Ammon's horn (tissue), 1 donor: ENCODE measurements around the gene DESI2.
"Not testable (repeated sequence)": the region's sequence is repeated elsewhere in the genome, so short reads cannot be mapped to it uniquely, and the experiment has no call there.

Source experiments
- DNase-seq: peaks from one replicate; pipeline ENCODE4 v3.0.0-alpha.2; 2016; ENCODE audit warnings: low spot score

DESI2 gene

DNA sequence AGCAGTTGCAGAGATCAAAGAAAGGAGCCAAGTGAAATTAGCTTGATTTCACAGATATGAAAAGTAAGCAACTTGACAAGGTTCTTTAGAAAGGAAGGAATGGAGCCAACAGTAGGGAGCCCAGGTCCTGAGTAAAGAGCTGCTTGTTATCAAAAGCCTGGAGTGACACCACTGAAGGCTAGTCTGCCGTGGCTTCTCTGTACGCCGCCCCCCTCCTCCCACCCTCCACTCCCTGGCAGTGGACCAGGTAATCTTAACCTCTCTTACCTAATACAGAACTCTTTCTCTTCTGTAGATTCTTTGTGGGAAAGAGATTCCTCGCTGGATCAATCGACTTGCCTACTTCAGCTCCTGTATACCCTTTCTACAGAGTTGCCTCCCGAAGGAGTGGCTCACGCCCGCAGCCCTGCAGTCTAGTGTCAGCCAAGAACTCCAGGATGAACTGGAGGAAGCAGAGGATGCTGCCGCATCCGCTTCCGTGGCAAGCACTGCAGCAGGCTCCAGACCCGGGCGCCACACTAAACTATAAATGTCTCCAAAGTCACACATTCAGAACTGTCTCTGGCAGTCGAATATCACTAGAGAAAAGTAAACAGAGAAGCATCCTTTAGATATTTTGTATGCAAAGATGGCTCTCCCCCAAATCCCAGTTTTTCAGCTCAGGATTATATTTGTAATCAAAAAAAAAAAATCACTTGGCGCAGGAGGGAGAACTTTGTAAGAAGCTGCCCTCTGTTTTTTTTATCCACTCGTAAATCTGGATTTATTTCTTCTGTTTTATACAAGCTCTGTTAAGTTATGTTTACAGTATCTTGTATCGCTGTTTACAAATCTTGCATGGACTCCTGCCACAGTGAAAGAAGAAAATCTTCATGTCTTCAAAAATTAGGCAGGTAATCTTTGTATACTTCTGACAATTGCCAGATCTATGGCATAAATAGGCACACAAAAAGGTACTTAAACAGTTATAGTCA is 52.6 kb downstream of the DESI2 start:
- no peak for DNase-seq

DNA sequence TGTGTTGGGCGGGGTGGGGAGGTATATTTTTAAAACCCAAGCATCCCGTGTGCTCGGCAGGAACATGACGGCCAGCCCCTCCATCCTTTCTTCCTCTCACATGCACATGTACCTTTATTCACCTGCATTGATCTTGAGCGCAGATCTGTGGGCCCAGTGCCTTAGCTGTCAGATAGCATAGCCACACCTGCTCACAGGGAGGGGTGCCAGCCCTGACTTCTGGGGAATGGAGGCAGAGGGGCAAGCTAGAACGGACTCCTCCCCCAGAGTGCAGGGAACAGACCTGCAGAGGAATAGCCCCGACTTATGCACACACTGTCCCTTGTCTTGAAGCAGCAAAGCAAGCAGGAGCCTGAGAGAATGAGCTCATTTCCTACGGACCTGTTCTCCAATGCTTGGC is 56.1 kb downstream of the DESI2 start:
- DNase-seq: no peak

DNA sequence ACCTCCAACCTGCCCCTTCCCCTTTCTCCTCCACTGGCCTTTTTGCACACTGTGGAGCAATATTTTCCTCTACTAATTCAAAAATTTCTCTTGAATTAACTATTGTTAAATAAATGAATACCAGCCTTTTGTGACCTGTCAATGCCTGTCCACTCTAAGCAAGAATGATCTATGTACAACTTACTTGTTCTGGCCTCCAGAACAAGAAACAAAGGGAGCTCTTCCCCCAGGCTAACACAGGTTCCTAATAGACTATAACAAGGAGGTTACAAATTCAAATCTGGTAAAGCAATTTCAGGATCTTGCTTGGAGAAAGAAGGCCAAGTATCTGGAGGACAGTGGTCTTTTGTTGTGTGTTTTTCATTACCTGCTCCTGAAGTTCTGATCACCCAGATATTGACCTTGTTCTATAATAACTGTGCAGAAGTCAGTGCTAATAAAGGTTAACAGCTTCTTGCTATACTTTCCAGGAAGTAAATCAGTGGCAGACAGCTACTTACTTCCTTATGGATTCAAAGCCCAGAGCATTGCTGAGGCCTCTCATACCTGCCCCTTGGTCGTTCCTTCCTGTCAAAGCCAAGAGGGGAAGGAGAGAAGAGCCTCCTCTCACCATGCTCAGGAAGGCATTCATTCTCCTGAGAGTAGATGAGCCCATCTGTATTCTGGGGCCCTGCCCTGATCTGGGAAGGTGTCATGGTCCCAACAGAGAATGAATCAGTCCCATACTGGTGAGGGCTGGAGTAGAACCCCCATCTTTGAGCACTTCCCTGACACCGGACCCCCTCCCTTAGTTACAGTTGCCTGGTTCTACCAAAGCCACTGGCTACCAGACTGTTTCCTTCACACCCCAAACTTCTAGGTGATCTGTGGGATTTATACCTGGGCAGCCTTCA is 56.8 kb downstream of the DESI2 start:
- no peak for DNase-seq

DNA sequence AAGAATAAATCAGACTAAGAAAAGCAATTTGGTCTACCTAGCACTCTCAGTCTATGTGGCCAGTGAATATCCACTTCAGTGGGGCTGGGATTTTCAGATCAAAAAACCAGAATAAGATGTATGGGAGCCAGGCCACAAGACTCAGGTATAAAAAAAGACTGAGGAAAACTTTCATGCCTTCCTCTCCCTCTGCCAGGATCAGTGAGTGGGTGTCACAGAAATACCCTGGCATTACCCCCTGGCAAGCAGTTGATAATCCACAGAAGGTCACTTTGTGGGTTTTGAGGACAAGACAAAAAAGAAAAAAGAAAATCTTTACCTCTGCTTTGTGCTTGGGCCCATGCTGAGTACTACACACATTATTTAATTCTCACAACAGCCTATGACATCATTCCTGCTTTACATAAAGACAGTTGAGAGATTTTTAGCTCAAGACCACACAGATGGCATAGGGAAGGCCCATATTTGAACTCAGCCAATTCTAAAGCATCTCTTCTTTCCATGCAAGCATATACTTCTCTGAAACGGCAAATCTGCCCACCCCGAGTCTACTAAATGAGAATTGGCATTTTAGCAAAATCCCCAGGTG is 57.6 kb downstream of the DESI2 start:
- DNase-seq: no peak

DNA sequence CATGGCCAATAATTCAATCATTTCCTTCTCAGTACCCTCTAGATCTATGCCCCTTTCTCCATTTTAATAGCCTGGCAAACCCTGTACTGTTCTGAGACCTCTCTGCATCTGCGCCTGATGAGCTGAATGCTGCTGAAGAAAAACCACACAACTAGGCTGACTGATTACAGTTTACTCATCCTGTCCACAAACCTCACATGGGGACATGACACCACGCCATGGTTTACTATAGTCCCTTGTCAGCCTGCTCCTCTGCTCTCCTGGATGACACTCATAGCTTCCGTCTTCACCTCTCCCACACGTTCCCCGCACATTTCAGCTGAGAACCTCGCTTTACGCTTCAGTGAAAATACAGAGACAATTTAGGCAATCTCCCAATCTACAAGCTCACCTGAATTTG is 59.7 kb downstream of the DESI2 start:
- no peak for DNase-seq

DNA sequence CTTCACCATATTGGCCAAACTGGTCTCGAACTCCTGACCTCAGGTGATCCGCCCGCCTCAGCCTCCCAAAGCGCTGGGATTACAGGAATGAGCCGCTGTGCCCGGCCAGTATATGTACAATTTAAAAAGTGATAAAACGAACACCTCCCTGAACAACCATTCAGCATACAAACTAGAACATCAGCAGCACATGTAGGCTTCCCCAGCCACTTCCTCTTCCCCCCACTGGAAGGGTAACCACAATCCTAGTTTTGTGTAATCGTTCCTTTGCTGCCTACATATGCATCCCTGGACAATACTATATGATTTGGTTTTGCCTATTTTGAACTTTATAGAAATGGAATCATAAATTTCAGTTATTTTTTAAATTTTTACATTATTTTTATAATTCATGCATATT is 60.4 kb downstream of the DESI2 start:
- DNase-seq: no peak

DNA sequence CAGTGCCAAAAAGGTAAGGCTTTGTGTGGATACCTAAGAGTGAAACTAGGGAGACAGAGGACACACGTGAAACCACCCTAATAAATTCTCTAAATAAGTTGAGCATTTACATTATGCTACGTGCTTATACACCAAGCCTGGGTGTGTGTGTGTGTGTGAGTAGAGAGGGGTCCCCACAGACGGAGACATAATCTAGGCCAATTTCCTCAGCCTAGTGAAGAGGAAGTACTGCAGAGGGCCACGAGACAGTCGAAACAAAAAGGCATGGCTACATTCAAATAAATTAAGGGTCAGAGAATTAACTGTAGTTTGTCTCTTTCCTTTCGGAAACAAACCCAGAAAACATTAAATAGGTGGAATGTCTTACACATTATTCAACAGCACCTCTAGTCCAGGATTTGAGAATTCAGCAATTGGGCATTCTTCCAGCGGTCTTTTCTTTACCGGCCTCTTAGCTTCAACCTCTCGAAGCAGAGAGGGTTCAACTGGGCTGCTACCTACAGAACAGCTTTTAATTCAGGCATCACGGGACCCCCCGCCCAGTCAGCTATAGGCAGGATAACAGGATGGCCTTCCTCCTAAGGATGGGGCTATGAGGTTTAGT is 75.0 kb downstream of the DESI2 start:
- DNase-seq: no peak

DNA sequence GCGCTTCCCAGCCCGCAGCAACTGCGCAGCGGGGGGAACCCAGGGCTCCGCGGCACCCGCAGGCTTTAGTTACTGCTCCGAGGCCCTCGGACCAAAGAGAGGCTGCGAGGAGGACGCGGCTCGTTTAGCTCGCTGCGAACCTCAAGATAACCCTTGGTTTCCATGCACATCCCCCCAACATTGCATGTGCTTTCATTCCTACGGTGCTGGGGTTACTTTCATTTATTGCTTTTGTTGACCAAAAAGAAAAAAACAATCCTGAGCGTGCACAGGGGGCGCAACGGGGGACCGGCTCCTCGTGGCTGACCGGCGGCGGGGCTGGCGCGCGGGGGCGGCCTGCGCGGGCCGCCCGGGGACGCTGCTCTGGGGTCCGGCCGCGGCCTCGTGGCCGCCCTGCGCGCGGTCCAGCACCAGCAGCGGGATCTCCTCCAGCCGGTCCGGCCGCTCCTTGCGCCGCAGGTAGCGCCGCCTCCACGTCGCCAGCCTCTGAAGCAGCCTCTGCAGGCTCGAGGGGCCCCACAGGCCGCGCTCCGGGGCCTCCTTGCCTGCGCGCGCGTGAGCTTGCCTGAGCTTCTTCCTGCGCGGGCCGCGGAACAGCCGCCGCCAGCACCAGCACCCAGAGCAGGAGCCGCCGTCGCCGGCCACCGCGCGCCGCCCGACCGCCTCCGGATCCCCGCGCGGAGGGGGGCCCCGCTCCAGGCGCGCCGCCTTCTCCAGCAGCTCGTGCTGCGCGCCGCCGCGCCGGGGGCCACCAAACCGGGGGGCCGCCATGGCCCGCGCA is 77.4 kb downstream of the DESI2 start:
- peak; percentile 18 for DNase-seq

DNA sequence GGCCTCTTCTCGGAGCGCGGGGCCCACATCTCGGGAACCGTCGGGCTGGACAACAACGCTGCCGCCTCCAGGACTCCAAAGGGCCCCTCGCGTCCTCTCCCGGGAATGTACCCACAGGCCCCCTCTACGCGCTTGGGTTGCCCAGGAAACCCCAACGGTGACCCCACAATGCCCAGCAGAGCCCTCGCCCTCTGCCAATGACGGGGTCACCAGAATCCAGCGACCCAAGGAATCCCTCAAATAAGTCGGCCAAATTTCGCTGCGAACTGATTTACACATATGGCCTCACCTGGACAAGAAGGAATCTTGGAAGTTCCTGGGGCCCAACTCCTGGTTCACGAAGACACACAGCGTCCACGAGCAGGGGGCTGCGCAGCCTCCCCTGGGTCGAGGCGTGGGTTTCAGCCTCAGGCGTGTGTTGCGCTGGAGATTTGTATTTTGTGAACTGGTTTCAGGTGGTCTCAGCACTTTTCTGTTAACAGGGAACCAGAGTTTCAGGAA is 78.1 kb downstream of the DESI2 start:
- no peak for DNase-seq

DNA sequence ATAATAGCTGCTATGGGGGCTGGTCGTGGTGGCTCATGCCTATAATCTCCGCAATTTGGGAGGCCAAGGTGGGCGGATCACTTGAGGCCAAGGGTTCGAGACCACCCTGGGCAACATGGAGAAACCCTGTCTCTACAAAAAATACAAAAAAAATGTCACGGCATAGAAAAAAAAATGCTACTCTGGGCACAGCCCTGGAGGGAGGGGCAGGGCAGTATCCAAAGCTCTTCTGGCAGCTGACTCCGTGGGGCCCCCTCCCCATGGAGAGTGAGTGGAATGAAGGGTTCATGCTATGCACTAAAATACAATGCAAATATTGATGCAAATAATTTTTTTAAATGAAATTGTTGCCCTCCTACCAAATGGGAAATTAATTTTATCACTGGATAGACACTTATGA is 78.7 kb downstream of the DESI2 start:
- no peak for DNase-seq

DNA sequence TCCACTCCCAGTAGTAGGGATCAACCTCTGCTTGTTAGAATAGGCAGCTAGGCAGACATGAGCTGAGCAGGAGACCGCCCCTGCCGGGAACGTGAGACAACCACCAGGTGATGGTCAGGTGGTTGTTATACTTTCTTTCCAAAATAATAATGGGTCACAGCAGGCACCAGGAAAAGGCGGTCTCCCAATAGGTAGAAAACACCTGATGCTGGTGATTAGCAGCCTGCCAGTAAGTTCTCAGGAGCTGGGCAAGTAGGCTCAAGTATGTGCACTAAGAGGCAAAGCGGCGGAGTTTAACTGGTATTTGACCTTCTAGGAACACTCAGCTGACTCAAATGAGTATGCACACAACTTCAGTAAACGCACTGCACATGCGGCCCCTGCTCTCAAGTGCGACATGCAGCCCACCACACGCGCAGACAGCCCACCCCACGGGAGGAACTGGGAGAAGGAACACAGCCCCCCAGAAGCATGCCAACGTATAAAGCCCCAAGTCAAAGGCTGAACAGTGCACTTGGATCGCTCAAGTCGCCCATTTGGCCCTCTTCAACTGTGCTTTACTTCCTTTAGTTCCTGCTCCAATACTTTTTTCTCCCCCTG is 80.0 kb downstream of the DESI2 start:
- DNase-seq: no peak

DNA sequence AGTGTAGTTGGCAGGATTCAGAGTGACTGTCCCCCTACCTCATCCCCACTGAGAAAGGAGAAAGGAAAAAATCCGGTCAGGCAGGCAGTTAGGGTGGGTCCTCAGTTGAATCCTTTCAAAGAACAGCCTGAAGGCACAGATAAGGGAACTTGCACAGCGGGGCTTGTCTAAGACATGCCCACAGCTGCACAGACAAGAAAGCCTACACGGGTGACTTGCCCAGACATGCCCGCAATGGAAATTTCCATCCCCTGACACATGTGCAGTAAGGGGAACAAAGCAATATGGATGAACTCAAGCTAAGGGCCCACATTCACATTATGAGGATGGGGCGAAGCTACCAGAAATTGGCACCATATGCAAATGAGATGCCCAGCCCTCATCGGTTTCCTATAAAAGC is 82.5 kb downstream of the DESI2 start:
- no peak for DNase-seq

DNA sequence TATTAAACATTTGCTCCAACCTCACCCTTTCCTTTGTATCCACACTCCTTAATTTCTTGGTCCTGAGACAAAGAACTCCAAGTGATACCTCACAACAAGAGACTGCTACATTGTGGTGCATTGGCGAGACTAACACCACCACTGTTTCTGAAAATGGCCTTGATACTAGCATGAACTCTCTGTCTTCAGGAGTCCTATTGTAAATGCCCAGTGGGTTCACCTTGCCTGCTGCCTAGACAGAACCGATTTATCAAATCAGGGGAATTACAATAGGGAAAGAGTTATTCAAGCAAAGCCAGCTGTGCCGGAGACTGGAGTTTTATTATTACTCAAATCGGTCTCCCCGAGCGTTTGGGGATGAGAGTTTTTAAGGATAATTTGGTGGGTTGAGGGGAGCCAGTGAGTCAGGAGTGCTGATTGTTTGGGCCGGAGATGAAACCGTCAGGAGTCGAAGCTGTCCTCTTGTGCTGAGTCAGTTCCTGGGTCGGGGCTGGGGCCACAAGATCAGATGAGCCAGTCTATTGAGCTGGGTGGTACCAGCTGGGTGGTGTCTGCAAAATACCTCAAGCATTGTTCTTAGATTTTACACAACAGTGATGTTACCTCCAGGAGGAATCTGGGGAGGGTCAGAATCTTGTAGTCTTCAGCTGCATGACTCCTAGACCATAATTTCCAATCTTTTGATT is 83.1 kb downstream of the DESI2 start:
- no peak for DNase-seq

DNA sequence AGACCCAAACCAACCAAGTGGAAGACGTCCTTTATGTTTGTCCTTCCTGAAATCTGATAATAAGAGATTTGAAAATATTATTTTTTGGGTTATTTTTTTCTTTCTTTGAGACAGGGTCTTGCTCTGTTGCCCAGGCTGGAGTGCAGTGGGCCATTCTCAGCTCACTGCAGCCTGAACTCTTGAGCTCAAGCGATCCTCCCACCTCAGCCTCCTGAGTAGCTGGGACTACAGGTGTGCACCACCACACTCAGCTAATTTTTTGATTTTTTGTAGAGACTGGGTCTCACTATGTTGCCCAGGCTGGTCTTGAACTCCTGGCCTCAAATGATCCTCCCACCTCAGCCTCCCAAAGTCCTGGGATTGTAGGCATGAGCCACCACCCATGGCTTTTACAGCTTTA is 86.2 kb downstream of the DESI2 start:
- not testable (repeated sequence) for DNase-seq

DNA sequence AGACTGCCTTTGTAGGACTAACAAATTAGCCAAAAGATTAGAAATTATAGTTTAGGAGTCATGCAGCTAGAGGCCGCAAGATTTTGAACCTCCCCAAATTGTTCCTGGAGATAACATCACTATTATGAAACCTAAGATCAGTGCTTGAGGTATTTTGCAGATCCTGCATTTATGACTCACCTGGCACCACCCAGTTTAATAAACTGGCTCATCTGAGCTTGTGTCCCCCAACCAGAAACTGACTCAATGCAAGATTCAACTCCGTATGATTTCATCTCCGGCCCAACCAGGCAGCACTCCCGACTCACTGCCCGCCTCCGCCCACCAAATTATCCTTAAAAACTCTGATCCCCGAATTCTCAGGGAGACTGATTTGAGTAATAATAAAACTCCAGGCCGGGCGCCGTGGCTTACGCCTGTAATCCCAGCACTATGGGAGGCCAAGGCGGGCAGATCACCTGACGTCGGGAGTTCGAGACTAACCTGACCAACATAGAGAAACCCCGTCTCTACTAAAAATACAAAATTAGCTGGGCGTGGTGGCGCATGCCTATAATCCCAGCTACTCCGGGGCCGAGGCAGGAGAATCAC is 87.2 kb downstream of the DESI2 start:
- not testable (repeated sequence) for DNase-seq

DNA sequence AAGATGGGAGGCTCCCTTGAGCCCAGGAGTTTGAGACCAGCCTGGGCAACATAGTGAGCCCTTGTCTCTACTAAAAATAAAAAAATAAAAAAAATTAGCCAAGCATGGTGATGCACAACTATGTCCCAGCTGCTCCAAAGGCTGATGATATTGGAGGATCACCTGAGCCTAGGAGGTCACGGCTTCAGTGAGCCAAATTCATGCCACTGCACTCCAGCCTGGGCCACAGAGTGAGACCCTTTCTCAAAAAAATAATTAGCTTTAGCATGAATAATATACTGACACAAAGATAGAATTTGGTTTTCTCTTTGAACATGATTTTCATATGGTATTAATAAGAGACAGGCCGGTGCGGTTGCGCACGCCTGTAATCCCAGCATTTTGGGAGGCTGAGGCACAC is 88.8 kb downstream of the DESI2 start:
- no peak for DNase-seq

DNA sequence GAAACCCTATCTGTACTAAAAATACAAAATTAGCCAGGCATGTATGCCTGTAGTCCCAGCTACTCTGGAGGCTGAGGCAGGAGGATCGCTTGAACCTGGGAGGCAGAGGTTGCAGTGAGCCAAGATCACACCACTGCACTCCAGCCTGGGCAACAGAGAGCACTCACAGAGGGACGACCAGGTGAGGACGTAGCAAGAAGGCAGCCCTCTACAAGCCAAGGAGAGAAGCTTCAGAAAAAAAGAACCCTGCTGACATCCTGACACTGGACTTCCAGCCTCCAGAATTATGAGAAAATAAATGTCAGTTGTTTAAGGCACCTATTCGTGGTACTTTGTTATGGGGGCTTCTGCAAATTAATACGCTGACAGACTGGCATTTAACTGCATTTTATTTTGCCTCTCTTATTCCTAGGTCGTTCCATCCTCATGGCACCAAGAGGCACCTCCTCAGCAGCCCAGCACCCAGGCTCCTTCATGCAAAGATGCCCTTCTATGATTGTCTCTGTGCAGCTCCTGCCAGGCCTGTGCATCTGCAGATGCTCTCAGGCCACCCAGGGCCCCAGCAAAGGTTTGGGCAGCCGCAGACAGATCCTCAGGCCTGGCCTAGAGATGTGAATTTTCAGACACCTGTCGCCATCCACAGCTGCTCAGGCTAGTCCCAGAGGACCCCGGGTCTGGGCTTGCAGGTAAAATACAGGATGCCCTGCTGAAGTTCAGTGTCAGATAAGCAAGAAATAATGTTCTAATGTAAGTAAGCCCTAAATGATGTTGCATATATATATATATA is 96.5 kb downstream of the DESI2 start:
- no peak for DNase-seq

DNA sequence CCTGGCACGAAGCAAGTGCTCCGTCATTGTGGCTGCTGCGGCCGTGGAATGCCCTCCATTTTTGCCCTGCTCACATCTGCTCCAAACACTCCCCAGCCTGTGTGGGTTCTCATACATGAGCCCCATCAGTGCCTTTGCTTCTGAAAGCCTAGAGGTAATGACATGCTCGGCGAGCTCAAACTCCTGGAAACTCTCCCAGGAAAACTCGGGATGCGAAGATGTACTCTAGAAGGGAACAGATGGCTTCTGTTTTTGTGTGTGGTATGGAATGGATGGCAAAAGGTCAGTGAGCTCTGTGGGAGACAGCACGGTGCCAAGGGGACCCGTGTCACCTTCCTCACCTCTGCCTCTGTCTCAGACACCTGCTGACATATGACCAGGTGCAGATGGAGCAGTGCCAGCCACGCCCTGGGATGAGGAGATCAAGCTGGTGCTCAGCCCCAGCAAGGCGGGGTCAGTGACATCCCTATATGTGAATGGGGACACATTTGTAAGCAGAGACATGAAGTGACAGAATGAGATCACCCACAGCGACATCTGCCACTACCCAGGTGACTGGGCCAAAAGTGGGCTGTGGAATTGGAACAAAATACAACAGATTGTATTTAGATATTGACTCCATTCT is 98.5 kb downstream of the DESI2 start:
- DNase-seq: no peak
